ENCODE measurements around the gene POM121C.
"Not testable (repeated sequence)": the region's sequence is repeated elsewhere in the genome, so short reads cannot be mapped to it uniquely, and the experiment has no call there.

The POM121C gene

DNA sequence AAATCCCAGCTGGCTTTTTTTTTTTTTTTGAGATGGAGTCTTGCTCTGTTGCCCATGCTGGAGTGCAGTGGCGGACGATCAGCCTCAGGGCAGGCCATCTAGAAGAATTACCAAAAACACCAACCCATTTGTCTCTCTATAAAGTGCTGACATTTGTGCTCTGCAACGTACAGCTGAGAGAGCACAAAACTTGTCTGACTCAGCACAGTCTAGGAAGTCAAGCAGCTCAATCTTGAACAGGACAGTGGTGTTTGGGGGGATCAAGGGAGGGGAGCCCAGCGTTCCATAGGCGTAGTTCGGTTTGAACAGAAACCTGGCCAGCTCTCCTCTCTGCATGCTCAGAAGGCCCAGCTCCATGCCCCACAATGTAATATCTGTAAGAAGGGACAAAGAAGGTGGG lies 92.9 kb downstream of the POM121C start:
- not testable (repeated sequence) for DNase-seq (ENCODE audit: low spot score)

DNA sequence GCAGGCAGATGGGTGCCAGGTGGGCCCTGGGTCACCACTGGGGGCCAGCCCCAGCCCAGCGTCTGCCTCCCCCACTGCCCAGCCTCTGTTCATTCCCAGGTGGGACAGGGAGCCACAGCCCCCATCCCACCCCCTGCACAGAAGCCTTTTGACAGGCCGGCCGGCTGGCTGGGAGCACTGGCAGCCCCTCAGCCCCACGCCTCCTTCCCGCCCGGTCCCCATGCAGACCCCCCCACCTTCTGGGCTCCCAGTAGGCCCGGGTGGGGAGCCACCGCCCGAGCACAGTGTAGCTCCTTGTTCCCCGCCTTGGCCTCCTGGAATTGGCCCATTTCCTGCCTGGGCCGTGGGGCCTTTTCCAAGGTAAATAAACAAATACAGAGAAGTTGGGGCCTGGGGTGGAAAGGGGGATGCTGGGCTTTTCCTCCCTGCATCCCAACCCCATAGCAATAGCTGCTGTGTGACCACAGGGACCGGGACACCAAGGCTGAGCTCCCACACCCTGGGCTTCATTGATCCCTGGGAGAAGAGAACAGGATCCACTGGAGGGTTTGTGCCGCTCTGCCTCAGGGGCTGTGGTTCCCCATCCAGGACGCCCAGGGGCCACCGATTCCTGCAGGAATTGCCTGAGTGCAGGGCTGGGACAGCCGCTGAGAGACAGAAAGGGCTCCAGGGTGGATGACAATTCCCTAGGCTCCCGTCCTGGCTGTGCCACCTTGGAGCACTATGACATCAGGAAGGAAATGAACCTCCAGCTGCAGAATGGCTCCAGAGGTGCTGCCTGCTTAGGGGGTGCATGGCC lies 111.4 kb downstream of the POM121C start:
- DNase-seq (ENCODE audit: low spot score): not testable (repeated sequence)

DNA sequence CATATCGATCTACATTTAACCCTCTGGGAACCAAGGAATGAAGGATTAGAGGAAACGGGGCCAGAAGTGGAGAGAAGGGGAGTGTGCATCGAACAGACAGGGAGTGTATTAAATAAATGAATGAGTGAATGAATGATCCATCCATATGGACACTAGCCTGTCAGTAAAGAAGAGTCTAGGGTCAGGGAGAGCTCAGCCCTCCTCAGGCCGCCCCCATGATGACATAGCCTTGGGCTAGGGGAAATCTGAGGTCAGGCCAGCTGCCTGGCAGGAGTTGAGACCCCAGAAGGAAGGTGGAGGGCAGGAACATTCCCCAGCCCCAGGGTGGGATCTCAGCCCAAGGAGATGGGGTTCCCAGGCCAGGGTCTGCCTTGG lies 112.0 kb downstream of the POM121C start:
- DNase-seq (ENCODE audit: low spot score): not testable (repeated sequence)

DNA sequence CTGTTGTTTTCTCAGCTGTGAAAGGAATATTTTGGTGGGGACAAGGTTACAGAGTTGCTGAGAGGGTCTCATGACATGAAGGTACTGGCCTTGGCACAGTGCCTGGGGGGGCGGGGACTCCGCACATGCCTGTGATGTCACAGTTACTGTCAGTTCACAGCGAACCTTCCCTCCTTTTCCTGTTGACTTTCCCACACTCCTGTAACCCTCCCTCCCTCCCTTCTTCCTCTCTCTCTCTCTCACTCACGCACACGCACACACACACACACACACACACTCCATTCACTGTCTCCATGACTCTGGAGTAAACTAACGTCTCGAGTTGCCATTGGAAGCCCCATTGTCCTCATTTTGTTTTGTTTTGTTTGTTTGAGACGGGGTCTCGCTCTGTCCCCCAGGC lies 118.8 kb downstream of the POM121C start:
- not testable (repeated sequence) for DNase-seq (ENCODE audit: low spot score)
